Fibroblast of villous mesenchyme (primary cell): Measurements from ENCODE around the gene SCOC. TPM values are rescaled to one million over a fixed set of nuclear protein-coding genes. Genes with fewer than 3 reads are reported as not detected.

Experiments used
- DNase-seq: peaks from one replicate; pipeline ENCODE4 v3.0.0-alpha.2; 2010; ENCODE audit warnings: low read depth
- H3K4me3 ChIP-seq: 2 replicates; pipeline ENCODE4 v1.5.1; 2011; ENCODE audit warnings: low read depth, mild to moderate bottlenecking, low read length
- CTCF ChIP-seq: IDR thresholded peaks from 2 replicates; pipeline ENCODE4 v1.5.1; 2012; ENCODE audit warnings: low read depth, mild to moderate bottlenecking, low read length; ENCODE audit not compliant: insufficient read depth
- total RNA-seq: library from RNA; depleted of rRNA; stranded (reverse); fragments of >200 nt; gene quantifications from 2 replicates; pipeline ENCODE4 v1.2.3, GENCODE V29; 2012

The SCOC gene
- total RNA-seq, 1 donor: 84.6 TPM

DNA sequence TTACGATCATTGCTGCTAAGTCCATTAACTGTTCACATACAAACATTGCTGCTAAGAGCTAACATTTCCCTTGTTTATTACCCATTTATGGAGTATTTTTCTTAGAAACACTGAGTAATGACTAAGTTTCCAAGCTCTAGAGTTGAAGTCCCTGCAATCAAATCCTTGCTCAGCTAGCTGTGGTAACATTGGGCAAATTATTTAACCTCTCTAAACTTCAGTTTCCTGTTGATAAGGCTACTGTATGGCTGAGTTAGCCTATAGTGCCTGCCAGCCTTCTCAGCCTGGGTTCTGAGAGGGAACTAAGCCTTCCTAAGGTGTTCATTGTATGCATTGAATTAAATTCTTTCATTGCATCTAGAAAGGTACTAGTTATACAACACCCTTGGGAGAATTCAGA lies 15.2 kb upstream of the SCOC start:
- H3K4me3 ChIP-seq: no peak overlapping the region
- no peak for DNase-seq
- TF ChIP-seq CTCF: no peak

DNA sequence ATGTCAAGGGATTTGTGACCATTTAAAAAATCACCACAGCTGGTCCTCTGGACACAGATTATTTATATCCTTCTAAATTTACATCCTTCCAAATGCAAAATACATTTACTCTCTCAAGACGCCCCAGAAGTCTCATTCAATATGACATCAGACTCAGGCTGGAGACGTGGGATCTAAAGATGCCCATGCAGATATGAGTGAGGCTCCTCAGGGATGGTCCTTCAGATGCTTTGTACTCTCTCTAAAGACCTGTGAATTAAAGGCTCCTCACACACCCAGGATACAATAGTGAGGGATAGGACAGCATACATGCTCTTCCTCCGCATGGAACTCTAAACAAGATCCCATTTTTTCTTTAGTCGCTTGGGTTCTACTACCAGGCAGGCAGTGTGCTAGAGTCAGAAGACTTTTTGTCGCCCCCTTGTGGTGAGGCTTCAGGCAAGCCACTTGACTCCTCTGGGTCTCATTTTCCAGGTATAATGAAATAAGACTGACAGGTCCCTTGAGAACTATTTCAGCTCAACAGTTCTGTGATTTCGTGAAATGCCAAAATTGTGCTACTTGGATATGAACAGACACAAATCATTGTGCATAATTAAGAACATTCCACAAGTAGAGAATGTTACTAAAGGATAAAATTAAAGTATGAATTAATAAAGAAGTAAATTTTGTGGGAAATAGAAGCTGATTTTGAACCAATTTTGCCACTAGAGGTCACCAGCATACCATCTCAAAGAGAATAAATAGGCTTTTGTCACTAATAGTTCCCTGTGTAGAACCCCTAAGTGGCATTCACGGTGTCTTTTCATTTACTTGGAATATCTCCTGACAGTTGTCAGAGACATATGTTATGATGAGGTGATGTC lies 13.7 kb upstream of the SCOC start:
- TF ChIP-seq CTCF: peak; percentile 75
- H3K4me3 ChIP-seq: no peak overlapping the region
- DNase-seq: peak; percentile 80

DNA sequence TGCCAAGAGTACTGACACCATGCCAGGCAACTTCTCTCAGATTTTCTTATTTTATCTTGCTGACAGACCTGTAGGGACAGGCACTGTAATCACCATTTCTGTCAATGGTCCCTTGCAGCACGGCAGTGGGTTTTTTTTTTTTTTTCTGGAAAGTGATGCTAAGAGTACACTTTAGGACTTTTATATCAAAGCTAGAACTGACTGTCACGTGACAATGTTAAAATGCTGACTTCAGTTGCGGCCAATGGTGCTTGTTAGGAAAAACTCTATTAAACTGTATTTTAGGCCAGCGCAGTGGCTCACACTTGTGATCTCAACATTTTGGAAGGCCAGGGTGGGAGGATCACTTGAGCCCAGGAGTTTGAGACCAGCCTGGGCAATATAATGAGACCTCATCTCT lies 12.3 kb upstream of the SCOC start:
- TF ChIP-seq CTCF: no peak
- DNase-seq: no peak
- no peak overlapping the region for H3K4me3 ChIP-seq

DNA sequence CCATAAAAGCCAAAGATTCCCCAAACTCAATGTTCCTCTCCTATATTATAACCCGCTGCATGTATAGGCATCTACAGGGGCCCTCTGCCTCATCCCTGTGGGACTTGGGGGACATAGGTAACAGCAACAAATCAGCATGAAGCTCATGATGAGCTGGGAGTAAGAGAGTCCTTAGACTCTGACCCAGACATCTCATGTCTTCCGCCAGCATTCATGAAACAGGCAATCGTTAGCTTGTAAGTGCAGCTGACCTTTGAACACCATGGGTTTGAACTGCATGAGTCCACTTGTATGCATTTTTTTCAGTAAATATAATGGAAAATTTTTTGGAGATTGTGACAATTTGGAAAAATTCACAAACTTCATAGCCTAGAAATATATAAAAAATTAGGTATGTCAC lies 10.4 kb upstream of the SCOC start:
- no peak for DNase-seq
- H3K4me3 ChIP-seq: no peak overlapping the region
- no peak for TF ChIP-seq CTCF

GRCh38 chr4:140363558-140363957 lies 9.9 kb upstream of the SCOC start:
- no peak overlapping the region for H3K4me3 ChIP-seq
- TF ChIP-seq CTCF: no peak
- no peak for DNase-seq

DNA sequence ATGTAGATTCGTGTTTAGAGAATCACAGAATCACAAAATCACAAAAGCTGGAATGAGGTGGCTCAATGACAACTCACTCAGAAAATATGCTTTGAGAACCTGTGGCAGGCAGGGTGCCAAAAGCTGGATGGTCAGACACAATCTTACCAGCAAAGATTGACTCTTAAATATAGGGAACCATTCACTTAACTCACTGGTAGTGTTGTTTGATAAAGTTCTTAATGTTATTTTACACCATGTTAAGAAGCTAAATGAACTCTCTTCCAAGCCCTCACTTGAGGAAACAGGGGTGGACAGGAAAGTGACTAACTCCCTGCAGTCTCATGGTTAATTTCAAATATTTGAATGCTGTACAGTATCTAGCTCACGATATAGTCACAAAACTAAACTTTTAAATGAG lies 5.7 kb upstream of the SCOC start:
- no peak for TF ChIP-seq CTCF
- no peak for DNase-seq
- no peak overlapping the region for H3K4me3 ChIP-seq

GRCh38 chr4:140368686-140369085 lies 4.8 kb upstream of the SCOC start:
- no peak overlapping the region for H3K4me3 ChIP-seq
- TF ChIP-seq CTCF: no peak
- DNase-seq: no peak
